ENCODE measurements around the gene TMEM120A.

DNA sequence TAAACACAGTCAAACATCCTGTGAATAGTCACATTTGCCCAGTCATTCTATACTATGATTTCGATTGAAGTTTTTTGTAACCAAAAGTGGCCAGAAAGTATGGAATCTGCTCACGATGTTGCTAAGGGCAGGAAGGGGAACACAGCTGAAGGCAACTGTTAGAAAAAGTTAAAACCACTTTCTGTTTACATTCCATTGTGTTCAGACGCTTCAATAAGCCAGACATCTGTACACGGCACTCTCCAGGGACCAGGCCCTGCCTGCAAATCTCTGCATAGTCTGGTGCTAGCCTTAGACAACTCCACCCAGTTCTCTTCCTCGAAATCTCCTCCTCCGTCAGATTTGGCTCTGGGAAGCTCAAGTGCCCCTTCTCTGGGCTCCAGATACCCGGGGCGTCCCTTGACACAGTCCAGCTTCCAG is 17.1 kb upstream of the TMEM120A start:
- TF ChIP-seq, protein P1, sequence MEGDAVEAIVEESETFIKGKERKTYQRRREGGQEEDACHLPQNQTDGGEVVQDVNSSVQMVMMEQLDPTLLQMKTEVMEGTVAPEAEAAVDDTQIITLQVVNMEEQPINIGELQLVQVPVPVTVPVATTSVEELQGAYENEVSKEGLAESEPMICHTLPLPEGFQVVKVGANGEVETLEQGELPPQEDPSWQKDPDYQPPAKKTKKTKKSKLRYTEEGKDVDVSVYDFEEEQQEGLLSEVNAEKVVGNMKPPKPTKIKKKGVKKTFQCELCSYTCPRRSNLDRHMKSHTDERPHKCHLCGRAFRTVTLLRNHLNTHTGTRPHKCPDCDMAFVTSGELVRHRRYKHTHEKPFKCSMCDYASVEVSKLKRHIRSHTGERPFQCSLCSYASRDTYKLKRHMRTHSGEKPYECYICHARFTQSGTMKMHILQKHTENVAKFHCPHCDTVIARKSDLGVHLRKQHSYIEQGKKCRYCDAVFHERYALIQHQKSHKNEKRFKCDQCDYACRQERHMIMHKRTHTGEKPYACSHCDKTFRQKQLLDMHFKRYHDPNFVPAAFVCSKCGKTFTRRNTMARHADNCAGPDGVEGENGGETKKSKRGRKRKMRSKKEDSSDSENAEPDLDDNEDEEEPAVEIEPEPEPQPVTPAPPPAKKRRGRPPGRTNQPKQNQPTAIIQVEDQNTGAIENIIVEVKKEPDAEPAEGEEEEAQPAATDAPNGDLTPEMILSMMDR (IDR thresholded peaks at IDR 0.05 in 2 of 3, conservative IDR thresholded peaks at IDR 0.05 in 1 of 3; ENCODE audit: control insufficient read depth in 2 of 3, extremely low read depth in 1 of 3, insufficient read depth in 1 of 3, low read depth in 3 of 3, low read length in 3 of 3) = no peak
- TF ChIP-seq, protein P2, sequence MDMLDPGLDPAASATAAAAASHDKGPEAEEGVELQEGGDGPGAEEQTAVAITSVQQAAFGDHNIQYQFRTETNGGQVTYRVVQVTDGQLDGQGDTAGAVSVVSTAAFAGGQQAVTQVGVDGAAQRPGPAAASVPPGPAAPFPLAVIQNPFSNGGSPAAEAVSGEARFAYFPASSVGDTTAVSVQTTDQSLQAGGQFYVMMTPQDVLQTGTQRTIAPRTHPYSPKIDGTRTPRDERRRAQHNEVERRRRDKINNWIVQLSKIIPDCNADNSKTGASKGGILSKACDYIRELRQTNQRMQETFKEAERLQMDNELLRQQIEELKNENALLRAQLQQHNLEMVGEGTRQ (IDR thresholded peaks at IDR 0.05; ENCODE audit: borderline replicate concordance, low read depth, low read length) = no peak
- TF ChIP-seq CHD1 (IDR thresholded peaks at IDR 0.05; ENCODE audit: low read depth, low read length) (no peak), RAD21 (IDR thresholded peaks at IDR 0.05; ENCODE audit: insufficient read depth, low read depth, low read length) (no peak), YY1 (IDR thresholded peaks at IDR 0.05; ENCODE audit: low read depth, low read length) (no peak), POLR2A (IDR thresholded peaks at IDR 0.05; ENCODE audit: low read depth, low read length) (no peak), SIN3A (IDR thresholded peaks at IDR 0.05; ENCODE audit: low read depth, low read length) (no peak), CEBPB (IDR thresholded peaks at IDR 0.05; ENCODE audit: borderline replicate concordance in 1 of 2, low read depth in 2 of 2, low read length in 2 of 2) (no peak)

Data from GM12878 (cell line).